Measurements from ENCODE around the gene TNS2.
"Not testable (repeated sequence)": the region's sequence is repeated elsewhere in the genome, so short reads cannot be mapped to it uniquely, and the experiment has no call there.

The TNS2 gene

GRCh38 chr12:53049571-53050318 is at the start of gene TNS2:
TNS2 (plus strand) TSS chr12:53050065; CDS start chr12:53050186, 121 bp downstream.
- no peak for DNase-seq (ENCODE audit: low spot score)

GRCh38 chr12:53004178-53004577 is 45.7 kb upstream of the TNS2 start:
- no peak for DNase-seq (ENCODE audit: low spot score)

- DNase-seq (ENCODE audit: low spot score), result no peak
These were observed 45.3 kb upstream of the TNS2 start for GRCh38 chr12:53004582-53004981.

- no peak for DNase-seq (ENCODE audit: low spot score)
These were observed 44.5 kb upstream of the TNS2 start for GRCh38 chr12:53005215-53005985.

- DNase-seq (ENCODE audit: low spot score), result peak; percentile 100
These were observed 43.7 kb upstream of the TNS2 start, which contains the start of gene EIF4B for GRCh38 chr12:53005986-53006809. EIF4B (plus strand) TSS chr12:53006456; CDS start chr12:53006484, 28 bp downstream.

GRCh38 chr12:53006810-53007309 is 43.0 kb upstream of the TNS2 start:
- peak; percentile 82 for DNase-seq (ENCODE audit: low spot score)

- DNase-seq (ENCODE audit: low spot score), result no peak
These were observed 42.5 kb upstream of the TNS2 start for GRCh38 chr12:53007343-53007742.

- not testable (repeated sequence) for DNase-seq (ENCODE audit: low spot score)
These were observed 41.1 kb upstream of the TNS2 start for GRCh38 chr12:53008760-53009159.

- no peak for DNase-seq (ENCODE audit: low spot score)
These were observed 38.9 kb upstream of the TNS2 start for GRCh38 chr12:53010955-53011354.

- no peak for DNase-seq (ENCODE audit: low spot score)
These were observed 38.0 kb upstream of the TNS2 start for GRCh38 chr12:53011889-53012288.

- no peak for DNase-seq (ENCODE audit: low spot score)
These were observed 36.9 kb upstream of the TNS2 start for GRCh38 chr12:53012928-53013327.

- no peak for DNase-seq (ENCODE audit: low spot score)
These were observed 35.2 kb upstream of the TNS2 start for GRCh38 chr12:53014709-53015108.

GRCh38 chr12:53025250-53025649 is 24.6 kb upstream of the TNS2 start:
- no peak for DNase-seq (ENCODE audit: low spot score)

- DNase-seq (ENCODE audit: low spot score), result not testable (repeated sequence)
These were observed 22.9 kb upstream of the TNS2 start for GRCh38 chr12:53027014-53027413.

- DNase-seq (ENCODE audit: low spot score), result no peak
These were observed 18.2 kb upstream of the TNS2 start for GRCh38 chr12:53031616-53032015.

GRCh38 chr12:53033832-53034231 is 16.0 kb upstream of the TNS2 start:
- DNase-seq (ENCODE audit: low spot score), result not testable (repeated sequence)

- DNase-seq (ENCODE audit: low spot score), result no peak
These were observed 15.4 kb upstream of the TNS2 start for GRCh38 chr12:53034459-53034858.

GRCh38 chr12:53036802-53037201 is 13.1 kb upstream of the TNS2 start:
- DNase-seq (ENCODE audit: low spot score), result no peak

- no peak for DNase-seq (ENCODE audit: low spot score)
These were observed 10.0 kb upstream of the TNS2 start for GRCh38 chr12:53039851-53040250.

- no peak for DNase-seq (ENCODE audit: low spot score)
These were observed 7.0 kb upstream of the TNS2 start for GRCh38 chr12:53042607-53043454.

- DNase-seq (ENCODE audit: low spot score), result peak; percentile 83
These were observed 5.7 kb upstream of the TNS2 start for GRCh38 chr12:53044052-53044581.

All from COLO829 (cell line).